Liver (tissue), 2 donors: Measurements from ENCODE around the gene RPL10A.

Source experiments
- CTCF ChIP-seq: fragments of 150-350 bp; IDR thresholded peaks from 2 replicates; pipeline ENCODE4 v1.5.1; 2017; ENCODE audit warnings: improper control_type of control experiment, low read depth, low read length; ENCODE audit not compliant: missing input control
- REST ChIP-seq: IDR thresholded peaks from 2 replicates; pipeline ENCODE4 v1.6.1; 2016; ENCODE audit warnings: antibody characterized with exemption, mild to moderate bottlenecking
- donor health status: healthy.

DNA sequence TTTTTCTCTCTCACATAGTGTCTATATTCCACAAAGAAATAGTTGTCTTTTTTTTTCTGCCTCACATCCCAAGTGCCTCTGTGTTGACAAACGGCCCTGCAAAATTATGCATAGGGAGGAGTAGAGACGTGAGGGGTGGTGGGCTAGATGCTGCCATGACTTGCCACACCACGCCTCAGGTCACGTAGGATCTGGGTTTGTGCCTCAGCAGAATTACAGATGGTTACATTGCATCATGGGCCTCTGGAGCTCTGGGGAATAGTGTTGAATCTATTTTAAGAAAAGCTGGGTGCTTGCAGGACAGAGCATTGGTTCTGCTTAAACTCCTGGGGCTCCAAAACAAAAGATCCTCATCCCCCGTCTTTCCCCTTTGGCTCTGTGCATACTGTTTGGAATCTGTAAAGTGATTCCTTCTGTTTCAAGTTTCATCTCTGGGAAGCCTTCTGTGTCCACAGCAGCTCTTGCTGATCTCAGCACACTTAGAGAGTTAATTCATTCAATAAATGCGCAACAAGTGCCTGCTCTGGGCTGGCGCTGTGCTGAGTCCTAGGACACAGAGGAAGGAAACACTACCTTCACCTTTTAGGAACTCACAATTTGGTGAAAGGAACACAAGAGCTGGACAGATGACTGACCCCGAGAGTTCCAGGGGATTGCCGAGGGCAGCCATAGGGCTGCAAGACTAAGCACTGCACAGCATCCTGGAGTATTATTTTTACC is 13.7 kb upstream of the RPL10A start:
- TF ChIP-seq REST (no peak), CTCF (no peak)
